Erythroblast (primary cell): Measurements from ENCODE around the gene TAF3.

Source experiments
- GATA1 ChIP-seq: IDR thresholded peaks from 2 replicates; pipeline ENCODE4 v1.6.1; 2011; ENCODE audit warnings: low read depth, mild to moderate bottlenecking, control low read depth, low read length, moderate library complexity
- POLR2A ChIP-seq: IDR thresholded peaks from 2 replicates; pipeline ENCODE4 v1.6.1; 2011; ENCODE audit warnings: mild to moderate bottlenecking, low read length

DNA sequence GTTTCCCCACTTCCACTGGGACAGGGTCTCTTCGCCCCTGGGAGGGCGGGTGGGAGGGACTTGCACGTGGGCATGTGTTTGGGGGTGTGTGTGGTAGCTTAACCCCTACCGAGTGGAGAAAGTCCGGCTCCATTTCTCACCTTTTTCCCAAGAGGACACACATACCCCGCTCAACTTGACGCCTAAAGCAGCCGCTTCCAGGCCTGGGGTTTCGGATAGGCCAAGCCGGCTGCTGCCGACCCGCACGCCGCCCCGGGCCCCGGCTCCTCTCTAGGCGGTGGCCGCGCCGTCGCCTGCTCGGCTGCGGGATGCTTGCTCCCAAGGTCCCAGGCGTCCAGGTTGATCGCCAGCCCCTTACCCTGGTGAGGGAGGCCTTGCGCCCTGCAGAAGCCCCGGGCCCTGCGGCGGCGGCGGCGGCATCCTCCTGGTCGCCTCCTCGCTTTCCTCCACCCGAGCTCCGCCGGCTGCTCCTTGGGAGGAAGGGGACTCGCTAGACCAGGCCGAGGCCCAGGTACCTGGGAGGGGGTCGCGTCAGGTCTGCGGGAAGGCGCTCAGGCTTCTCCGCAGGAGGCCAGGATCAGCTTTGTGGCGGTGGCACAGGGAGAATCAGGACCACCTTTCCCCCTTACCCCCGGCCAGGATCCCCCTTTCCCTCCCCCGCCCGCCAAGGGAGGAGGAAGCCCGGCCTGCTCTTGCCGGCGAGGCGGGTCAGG is 233.0 kb downstream of the TAF3 start:
- TF ChIP-seq POLR2A, result no peak
- TF ChIP-seq GATA1, result no peak
